Nephron (organoid): ENCODE measurements around the gene SVBP.

ENCODE experiments used
- H3K27ac Mint-ChIP-seq, 3 experiments: 2 replicates each; pipeline ENCODE4 v1.8.0; 2020; ENCODE audit warnings: mixed read lengths in 3 of 3, mild to moderate bottlenecking in 2 of 3, moderate library complexity in 1 of 3
- H3K27me3 Mint-ChIP-seq: 2 replicates; pipeline ENCODE4 v1.8.0; 2021; ENCODE audit warnings: low read depth, mild to moderate bottlenecking, moderate library complexity, mixed read lengths
- H3K36me3 Mint-ChIP-seq: 2 replicates; pipeline ENCODE4 v1.8.0; 2020; ENCODE audit warnings: low read depth, mixed read lengths
- H3K4me1 Mint-ChIP-seq: 2 replicates; pipeline ENCODE4 v1.8.0; 2020; ENCODE audit warnings: mixed read lengths
- H3K4me3 Mint-ChIP-seq, 3 experiments: 2 replicates each; pipeline ENCODE4 v1.8.0; 2020; ENCODE audit warnings: mild to moderate bottlenecking in 3 of 3, mixed read lengths in 3 of 3, moderate library complexity in 2 of 3
- H3K9me3 Mint-ChIP-seq: 2 replicates; pipeline ENCODE4 v1.8.0; 2020; ENCODE audit warnings: mixed read lengths
- CTCF ChIP-seq, 3 experiments: fragments of 200-600 bp; sonication (generic); IDR thresholded peaks; one replicate each; pipeline ENCODE4 v1.5.0; 2021; ENCODE audit warnings: antibody characterized with exemption in 3 of 3; ENCODE audit not compliant: unreplicated experiment in 3 of 3

Gene SVBP

DNA sequence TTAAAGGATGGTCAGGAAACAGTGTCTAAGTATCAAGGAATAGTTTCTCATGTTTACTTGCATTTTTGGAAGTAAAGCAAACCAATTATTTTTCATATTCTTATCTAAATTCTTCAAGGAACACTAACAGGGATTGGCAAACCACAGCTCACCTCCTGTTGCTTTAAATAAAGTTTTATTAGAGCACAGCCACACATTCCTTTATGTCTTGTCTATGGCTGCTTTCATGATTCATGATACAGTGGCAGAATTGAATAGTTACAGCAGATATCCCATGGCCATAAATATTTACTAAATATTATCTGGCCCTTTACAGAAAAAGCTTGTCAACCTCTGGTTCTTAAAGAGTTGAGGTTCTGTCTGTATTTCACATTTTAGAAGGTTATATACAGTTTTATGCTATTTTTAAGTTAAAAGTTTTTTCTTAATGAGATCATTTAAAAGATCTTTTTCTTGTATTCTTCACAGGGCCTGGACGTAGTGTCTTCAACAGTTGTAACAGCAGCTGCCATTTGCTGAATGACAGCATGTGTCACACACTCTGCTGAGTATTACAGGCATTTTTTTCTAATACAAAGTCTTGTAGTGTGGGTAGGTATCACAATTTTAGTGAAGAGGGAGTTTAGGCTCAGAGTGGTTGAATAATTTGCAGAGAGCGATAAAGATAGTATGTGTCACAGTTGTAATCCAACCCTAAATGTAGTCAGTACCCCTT lies 31.8 kb upstream of the SVBP start:
- peaks cover 34% of the 10 kb centered on the region for H3K4me1 Mint-ChIP-seq
- peak overlapping the region in 1 of 3 experiments; percentile 60 for H3K27ac Mint-ChIP-seq
- peaks cover 15% of the 10 kb centered on the region for H3K9me3 Mint-ChIP-seq
- peak overlapping the region in 2 of 3 experiments; percentile 33 to 96 for H3K4me3 Mint-ChIP-seq
- peaks cover 53% of the 10 kb centered on the region for H3K36me3 Mint-ChIP-seq
- no peaks in the 10 kb centered on the region for H3K27me3 Mint-ChIP-seq
- TF ChIP-seq CTCF (IDR thresholded peaks at IDR 0.05; ENCODE audit: unreplicated experiment in 3 of 3) = no peak

DNA sequence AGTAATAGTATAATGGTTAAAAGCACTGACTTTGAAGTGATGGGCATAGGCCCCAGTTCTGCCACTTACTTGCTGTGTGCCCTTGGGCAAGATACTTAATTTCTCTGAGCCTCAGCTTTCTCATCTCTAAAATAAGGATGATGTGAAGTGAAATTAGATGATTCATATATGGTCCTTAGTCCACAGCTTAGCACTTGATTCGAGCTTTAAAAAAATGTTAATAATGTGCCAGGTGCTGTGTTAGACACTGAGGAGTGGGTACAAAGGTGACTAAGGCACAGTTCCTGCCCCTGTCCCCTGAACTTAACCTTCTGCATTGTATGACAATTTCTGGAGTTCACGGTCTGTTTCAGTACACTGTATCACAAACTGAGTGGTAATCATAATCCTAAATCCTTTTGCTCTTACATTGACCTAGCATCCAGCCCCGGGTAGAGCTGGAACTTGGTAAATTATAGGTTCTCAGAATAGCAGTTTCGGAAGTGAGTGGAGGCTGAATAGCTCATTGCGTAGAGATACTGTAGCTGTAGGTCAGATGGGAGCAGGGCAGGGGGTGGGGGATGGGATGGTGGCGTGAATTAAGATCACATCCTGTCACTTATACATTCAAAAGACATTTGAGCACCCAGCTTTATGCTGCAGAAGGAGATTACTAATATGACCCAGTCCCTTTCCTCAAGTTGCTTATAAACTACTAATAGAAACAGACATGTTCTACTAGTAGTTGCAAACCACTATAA lies 30.7 kb upstream of the SVBP start:
- H3K4me3 Mint-ChIP-seq = peak overlapping the region; percentile 96 to 100 (median 97)
- H3K27ac Mint-ChIP-seq = peak overlapping the region; percentile 55 to 87 (median 80)
- peaks cover 34% of the 10 kb centered on the region for H3K4me1 Mint-ChIP-seq
- H3K9me3 Mint-ChIP-seq = peaks cover 15% of the 10 kb centered on the region
- peaks cover 50% of the 10 kb centered on the region for H3K36me3 Mint-ChIP-seq
- H3K27me3 Mint-ChIP-seq = no peaks in the 10 kb centered on the region
- no peak for TF ChIP-seq CTCF (IDR thresholded peaks at IDR 0.05; ENCODE audit: unreplicated experiment in 3 of 3)

- H3K27me3 Mint-ChIP-seq = no peaks in the 10 kb centered on the region
- H3K4me1 Mint-ChIP-seq = peaks cover 34% of the 10 kb centered on the region
- H3K4me3 Mint-ChIP-seq = peak overlapping the region; percentile 96 to 100 (median 97)
- peaks cover 46% of the 10 kb centered on the region for H3K36me3 Mint-ChIP-seq
- TF ChIP-seq CTCF (IDR thresholded peaks at IDR 0.05; ENCODE audit: unreplicated experiment in 3 of 3) = no peak
- H3K9me3 Mint-ChIP-seq = peaks cover 11% of the 10 kb centered on the region
- peak overlapping the region; percentile 55 to 87 (median 80) for H3K27ac Mint-ChIP-seq
Measured at GRCh38 chr1:42847111-42847595, 30.0 kb upstream of the SVBP start.

DNA sequence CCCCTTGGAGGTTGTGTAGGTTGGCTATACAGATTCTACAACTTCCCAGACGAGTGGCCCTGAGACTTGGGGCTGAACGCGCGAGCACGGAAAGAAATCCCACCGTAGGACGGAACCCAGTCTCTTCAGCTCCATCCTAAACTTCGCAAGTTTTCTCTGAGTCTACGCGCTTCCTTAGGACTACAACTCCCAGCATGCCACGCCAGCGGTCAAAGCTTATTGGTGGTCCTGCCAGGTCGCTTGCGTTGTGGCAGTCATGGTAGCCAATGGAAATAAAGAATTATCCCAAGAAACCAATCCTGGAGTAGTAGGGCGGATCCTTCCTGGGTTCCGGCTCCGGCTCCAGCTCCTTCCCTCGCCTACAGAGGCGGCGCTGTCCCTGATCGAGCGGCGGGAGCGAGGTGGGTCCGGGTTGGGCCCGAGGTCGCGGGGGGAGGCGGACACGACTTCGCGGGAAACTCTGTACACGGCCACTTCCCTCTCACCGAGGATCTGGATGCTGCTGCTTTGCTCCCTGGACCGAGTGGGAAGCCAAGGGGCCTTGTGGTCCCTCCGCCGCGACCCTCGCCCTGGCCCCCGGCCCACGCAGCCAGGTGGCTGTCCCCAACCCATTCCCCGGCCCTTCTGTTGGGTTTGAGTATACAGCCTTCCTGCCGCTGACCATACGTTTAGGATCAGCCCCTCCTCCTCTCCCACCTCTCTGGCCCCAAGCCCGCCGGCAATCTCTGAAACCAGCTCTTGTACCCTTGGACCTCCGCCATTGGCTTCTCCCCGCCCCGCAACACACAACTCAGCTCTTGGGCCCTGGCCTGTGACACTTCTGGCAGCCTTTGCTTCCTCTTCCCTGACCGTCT lies 29.3 kb upstream of the SVBP start, which contains the start of gene ZNF691:
Gene ZNF691, plus strand, starts transcription at position 357 of the 854 bp plus-strand sequence. CDS start 3,046 bp downstream, outside the sequence.
- no peaks in the 10 kb centered on the region for H3K27me3 Mint-ChIP-seq
- H3K4me3 Mint-ChIP-seq = peak within 1 kb of the TSS; percentile 96 to 100 (median 97)
- peaks cover 11% of the 10 kb centered on the region for H3K9me3 Mint-ChIP-seq
- H3K36me3 Mint-ChIP-seq = peaks cover 42% of the 10 kb centered on the region
- TF ChIP-seq CTCF (IDR thresholded peaks at IDR 0.05; ENCODE audit: unreplicated experiment in 3 of 3) = peak; percentile 43 to 49 (median 47)
- peak within 1 kb of the TSS; percentile 55 to 87 (median 80) for H3K27ac Mint-ChIP-seq
- peaks cover 34% of the 10 kb centered on the region for H3K4me1 Mint-ChIP-seq

DNA sequence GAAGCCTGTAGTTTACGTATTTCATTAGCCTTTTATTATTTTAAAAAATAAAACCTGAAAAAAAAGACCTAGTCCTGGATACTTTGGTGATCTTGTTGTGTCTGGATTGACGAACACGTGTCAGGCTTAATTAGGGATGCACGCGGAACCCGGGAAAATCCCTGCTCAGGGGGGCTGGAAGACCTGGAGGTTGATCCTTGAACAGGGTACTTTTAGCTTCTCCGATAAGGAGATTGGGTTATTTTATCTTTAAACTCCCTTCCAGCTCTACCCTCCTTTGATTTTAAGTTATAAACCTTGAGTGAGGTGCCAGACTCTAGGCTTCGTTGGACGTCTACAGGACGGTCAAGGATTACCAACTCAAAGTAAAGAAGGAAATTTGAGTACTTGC lies 28.7 kb upstream of the SVBP start:
- H3K36me3 Mint-ChIP-seq = peaks cover 35% of the 10 kb centered on the region
- no peaks in the 10 kb centered on the region for H3K27me3 Mint-ChIP-seq
- no peak for TF ChIP-seq CTCF (IDR thresholded peaks at IDR 0.05; ENCODE audit: unreplicated experiment in 3 of 3)
- peaks cover 5% of the 10 kb centered on the region for H3K9me3 Mint-ChIP-seq
- H3K4me1 Mint-ChIP-seq = peaks cover 34% of the 10 kb centered on the region
- peak overlapping the region; percentile 55 to 87 (median 80) for H3K27ac Mint-ChIP-seq
- peak overlapping the region; percentile 96 to 100 (median 97) for H3K4me3 Mint-ChIP-seq
